DMS 273 treated with DMSO at 0.1 percent for 48 hours (cell line): ENCODE results near the gene IER3IP1.
"Not testable (repeated sequence)": the region's sequence is repeated elsewhere in the genome, so short reads cannot be mapped to it uniquely, and the experiment has no call there.

Experiments
- DNase-seq: peaks from one replicate; lab custom pipeline; 2025; lab: John Stamatoyannopoulos, UW

The IER3IP1 gene, protein sequence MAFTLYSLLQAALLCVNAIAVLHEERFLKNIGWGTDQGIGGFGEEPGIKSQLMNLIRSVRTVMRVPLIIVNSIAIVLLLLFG

DNA sequence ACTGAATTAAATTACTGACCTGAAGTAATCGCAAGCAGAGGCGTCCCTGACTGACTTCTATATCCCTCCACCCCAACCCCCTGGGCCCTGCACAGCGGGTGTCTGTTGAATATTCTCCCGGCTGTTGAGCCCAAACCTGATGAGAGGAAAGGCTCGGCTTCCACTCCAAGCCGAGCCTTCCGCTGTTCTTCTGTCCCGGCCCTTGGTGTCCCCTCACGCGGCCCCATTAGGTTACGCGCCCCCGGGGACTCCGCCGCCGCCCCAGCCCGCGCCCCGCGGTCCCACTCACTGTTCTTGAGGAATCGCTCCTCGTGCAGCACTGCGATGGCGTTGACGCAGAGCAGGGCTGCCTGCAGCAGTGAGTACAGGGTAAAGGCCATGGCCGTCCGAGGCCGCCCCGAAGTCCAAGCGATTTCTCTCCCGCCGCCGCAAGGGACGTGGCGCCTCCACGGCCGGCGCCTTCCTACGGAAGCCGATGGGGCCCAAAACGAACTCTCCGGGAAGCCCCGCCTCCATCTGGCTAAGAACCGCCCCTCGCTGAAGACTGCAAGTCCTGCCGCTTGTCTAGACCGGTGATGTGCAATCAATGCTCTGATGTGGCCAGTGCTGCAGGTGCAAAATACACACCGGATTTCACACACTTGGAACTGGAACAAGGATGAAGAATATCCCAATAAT is at the start of gene IER3IP1:
Gene IER3IP1, minus strand, starts transcription at position 467 of the 678 bp plus-strand sequence. Its CDS starts 87 bp downstream, at position 380.
- peak; percentile 63 for DNase-seq

DNA sequence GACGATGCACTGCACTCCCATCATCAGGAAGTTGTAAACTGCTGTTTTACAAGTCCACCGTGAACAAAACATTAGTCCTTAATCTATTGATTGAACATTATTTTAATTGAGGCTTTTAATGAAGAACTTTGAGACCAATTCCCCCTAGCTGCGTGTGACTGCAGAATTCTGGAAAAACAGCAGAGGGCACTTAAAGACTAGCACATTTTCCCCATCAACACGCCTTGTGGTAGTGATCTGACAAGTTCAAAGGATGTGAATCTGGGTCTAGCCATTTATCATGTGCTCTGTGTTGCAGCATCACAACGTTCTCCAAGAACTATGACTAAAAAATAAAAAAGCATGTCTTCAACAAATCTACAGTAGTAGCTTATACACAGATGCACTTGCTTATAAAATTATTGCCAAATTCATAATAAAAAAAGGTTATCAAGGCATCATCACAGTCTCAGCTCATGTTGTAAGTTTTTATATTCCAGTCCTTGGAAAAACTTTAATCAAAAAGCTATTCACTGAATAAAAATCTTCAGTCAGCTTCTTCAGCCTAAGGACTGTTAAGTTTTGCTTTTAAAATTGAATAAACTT is 39.5 kb upstream of the IER3IP1 start:
- DNase-seq, result peak; percentile 38

DNA sequence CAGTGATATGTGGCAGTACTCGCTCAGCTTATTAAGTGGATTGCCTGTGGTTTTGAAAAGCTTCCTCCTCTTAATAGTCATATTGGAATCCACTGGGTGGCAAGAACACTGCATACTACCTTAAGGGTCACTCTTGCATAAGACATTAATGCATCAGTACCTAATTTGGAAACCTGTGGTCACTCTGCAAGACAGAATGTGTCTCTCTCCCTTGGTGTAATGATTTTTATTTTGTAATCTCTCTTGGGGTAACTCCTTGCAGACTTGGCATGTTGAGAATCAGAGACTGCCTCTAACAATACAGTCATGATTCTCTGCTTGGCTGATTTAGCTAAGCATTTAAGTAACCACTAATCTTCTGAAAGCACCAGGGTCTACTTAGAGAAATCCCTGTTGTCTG is 33.0 kb upstream of the IER3IP1 start:
- no peak for DNase-seq

DNA sequence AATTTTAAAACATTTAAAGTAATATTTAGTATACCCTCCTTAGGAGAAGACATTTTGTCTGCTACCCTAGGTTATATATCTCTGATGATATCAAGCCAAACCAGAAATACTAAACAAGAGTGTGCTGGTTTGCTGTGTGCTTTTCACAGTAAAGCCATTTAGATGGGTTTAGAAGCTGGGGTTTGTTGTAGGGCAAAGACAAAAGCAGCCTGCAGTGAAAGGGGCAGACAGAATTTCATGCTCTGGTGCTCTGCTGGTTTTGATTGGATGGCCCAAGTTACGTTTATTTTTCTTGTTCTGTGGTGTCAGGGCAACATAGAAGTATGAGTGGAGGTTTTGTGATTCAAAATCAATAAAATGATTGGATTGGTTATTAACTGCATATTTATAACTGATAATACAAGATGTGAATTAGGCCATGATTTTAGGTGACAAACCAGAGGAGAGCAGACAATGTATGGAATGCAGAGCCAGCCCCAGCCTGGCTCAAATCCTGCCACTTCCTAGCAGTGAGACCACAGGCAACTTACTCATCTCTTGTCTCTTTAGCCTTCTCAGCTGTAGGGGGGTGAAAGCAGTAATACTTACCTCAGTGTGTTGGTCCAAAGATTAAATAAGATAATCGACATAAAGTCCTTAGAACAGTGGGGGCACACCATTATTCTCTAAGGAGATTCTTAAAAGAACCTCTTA is 30.9 kb upstream of the IER3IP1 start:
- DNase-seq, result no peak

DNA sequence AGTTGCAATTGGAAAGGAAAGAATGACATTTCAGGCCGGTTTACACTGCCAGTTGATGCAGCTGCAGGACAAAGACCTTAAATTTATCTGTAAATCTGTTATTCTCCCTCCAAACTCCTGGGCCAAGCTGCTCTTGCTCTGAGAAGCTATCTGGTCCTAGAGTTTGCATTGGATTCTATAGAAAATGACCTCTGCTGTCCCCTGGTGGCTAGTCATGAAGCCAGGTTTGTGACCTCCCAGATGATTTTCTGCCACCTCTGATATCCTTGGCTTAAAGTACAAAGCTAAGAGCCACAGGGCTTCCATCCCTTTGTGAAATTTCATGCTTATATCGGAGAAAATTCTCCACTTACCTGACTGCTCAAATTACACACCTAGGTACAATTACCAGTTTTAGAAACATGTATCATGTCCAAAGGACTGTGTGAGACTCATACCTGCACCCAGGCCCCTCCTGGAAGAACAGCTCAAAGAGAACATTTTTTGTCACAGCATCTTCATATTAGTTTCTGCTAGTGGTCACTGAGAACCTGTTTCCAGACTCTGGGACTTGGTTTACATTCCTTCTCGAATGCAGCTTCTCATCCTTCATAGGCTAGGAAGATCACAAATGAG is 28.9 kb upstream of the IER3IP1 start:
- no peak for DNase-seq

DNA sequence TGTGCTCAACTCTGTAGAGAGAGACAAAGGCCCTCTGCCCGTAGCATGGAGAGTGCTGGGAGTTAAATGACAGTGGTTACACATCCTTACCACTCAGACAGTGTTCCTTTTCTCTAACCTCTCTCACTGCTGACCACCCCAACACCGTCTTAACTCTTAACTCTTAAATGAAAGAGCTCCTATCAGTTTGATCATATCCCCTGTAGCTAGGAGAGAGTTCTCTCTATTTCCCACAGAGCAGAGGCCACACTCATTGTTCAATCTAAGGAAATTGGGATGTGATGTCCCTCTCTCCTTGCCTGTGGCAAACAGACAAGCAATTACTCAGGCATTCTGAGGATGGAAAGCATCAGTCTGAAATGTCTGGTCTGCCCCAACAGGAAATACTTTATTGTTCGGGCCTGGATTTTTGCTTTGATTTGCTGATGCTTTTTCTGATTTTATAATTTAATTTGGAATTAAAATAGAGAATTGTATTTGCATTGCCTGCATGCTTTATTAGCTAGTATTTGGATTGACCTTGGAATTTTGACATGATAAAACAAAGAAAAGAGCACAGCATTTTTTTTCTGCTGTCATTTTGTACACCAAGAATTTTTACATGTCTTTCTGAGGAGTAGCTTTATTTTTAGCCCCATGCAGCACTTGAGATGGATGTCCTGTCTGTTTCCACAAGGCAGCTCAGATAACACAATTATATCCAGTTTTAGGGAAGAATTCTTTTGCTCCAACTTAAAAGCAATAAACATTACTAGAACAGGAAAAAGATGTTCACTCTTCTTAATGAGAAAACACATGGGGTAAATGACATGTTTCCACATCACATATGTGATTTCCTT is 27.7 kb upstream of the IER3IP1 start:
- DNase-seq, result no peak

DNA sequence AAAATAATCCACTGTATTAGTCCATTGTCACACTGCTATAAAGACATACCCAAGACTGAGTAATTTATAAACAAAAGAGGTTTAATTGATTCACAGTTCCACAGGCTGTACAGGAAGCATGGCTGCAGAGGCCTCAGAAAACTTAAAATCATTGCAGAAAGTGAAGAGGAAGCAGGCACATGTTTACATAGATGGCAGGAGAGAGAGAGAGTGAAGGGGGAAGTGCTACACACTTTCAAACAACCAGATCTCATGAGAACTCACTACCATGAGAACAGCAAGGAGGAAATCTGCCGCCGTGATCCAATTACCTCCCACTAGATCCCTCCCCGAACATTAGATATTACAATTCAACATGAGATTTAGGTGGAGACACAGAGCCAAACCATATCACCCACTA is 19.8 kb upstream of the IER3IP1 start:
- not testable (repeated sequence) for DNase-seq

DNA sequence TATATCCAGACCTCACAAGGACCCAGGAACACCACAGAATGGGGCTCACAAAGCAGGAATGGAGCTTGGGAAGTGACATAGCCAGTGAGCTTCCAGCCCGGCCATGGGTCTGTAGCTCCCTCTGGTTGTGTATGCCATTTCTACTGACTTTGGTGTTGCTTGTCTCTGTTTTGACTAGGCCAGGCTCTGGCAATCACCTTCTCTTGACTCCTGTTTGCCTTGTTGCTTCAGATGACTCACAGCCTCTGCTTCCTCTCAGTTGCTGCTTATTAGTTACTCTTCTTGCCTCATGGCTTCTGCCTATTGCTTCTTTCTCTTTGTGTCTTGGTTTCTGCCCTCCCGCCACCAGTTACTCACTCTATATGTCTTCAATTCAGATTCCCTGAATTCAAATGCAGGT is 15.8 kb upstream of the IER3IP1 start:
- no peak for DNase-seq

DNA sequence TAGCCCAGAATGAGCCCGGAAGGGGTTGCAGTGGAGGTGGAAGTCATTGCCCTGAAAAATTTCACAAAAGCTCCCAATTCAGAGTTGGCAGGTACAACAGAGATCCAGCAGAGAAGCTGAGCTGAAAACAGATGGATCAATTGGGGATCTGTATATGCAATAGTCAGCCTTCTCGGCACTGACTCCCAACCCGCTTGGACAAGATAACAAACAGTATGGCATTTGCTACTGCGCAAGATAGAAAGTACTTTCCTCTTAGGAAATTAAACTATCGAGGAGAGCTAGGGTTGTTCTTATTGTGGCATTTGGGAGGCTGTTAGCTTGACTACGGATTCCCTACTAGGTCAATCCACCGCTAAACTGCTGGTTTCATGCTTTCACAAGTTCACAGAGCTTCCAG is 11.6 kb upstream of the IER3IP1 start:
- DNase-seq, result no peak

DNA sequence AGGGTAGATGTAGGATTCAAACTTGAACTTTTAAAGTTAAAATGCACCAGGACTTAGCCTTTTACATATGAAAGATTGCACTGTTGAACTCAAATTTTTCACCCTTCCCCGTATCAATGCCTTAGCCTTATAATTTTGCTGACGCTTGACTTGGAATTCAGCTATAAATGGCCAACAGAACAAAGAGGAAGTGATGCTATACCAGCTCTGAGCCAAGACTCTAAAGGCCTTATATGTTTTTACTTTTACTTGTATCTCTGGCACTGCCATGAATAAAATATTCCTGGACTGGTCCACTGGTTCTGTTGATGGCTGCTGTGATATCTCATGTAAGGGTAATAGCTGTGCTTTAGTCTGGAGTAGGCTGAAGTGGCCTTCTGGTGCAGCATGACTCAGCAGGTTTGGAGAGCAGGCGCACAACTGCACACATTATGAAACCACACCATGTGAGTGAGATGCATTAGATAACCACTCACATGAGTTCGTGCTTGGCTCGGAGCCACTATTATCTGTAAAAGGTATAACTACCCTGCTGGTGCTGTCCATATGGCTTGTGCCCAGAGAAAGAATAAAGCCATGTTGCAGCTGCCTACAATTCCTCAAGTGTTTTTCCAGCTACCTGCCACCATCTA is 8.4 kb upstream of the IER3IP1 start:
- peak; percentile 72 for DNase-seq

DNA sequence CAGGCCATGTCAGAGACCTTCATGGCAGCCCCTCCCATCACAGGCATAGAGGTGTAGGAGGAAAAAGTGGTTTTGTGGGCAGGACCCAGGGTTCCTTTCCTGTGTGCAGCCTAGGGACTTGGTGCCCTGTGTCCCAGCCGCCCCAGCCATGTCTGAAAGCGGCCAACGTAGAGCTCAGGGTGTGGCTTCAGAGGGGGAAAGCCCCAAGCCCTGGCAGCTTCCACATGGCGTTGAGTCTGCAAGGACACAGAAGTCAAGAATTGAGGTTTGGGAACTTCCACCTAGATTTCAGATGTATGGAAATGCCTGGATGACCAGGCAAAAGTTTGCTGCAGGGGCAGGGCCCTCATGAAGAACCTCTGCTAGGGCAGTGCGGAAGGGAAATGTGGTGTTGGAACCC is 6.0 kb upstream of the IER3IP1 start:
- not testable (repeated sequence) for DNase-seq

DNA sequence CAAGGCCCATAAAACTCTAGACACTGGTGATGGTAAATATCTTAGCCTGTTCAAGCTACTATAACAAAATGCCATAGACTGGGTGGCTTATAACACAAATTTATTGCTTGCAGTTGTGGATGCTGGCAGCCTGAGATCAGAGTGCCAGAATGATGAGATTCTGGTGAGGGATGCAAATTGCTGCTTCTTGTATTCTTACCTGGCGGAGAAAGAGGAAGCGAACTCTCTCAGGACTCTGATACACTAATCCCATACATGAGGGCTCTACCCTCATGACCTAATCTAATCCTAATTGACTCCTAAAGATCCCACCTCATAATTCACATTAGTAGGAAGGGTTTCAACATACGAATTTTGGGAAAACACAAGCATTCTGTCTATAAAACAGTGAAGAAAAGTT is 4.6 kb upstream of the IER3IP1 start:
- DNase-seq, result no peak

DNA sequence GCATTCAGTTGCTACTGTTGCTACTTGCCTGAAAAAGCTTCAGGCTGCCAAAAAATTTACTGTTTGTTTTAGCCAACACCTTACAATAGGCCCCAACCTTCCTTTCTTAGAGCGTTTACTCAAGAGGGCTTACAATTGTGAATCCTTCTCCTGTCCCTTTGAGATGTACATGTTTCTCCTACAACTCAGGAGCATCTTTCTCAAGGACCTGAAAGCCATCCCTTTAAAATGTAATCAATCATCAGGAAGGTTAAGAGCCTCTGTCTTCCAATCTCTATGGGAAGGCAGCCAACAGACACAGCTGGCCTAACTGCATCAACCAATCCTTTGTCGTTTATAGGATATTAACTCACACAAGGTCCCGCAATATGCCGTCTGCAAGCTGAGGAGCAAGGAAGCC is 3.4 kb upstream of the IER3IP1 start:
- DNase-seq, result peak; percentile 62

DNA sequence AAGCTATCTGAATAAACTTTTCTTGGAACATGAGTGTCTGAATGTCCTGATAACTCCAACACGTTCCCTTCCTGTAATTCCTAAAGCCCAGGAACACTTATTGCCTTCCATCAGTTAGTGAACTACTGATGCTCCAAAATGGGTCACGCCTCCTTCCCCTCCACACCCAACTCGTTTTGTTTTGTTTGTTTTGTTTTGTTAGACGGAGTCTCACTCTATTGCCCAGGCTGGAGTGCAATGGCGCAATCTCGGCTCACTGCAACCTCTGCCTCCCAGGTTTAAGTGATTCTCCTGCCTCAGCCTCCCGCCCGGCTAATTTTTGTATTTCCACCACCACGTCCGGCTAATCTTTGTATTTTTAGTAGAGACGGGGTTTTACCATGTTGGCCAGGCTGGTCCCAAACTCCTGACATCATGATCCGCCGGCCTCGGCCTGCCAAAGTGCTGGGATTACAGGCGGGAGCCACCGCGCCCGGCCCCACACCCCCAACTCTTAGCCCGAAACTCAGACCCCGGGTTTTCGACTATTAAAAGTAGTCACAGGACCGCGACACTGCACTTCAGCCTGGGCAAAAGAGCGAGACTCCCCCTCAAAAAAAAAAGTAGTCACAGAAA is 774 bp downstream of the IER3IP1 start:
- DNase-seq, result no peak

DNA sequence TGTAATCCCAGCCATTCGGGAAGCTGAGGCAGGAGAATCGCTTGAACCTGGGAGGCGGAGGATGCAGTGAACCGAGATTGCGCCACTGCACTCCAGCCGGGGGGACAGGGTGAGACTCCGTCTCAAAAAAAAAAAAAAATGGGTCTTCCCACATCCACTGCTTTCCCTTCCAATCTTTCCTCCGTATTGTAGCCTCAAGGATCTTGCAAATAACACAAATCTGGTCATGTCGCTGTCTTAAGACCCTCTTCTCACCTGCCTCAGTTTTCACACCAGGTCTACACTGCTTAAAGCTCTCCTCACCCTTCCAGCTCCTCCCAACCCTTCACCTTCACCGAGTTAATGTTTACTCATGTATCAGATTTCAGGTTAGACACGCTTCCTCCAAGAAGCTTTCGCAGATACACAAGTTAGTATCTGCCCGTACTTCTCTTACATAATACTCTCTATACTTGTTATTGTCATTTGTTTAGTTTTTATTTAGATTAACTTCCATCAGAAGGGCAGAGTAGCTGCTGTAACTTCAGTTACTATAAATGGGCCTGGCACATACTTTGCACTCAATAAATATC is 1.5 kb downstream of the IER3IP1 start:
- no peak for DNase-seq

DNA sequence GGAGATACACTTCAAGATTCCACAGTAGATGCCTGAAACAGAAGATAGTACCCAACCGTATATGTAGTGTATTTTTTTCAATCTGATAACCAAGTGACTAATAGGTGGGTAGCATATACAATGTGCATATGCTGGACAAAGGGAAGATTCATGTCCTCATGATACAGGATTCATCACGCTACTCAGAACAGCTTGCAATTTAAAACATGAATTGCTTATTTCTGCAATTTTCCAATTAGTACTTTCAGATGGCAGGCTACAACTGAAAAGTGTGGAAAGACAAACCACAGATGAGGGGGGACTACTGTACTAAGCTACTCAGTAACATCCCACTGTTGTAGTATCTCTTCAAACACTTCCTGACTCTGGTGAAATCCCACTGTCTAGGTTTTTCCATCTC is 3.7 kb downstream of the IER3IP1 start:
- DNase-seq, result no peak

DNA sequence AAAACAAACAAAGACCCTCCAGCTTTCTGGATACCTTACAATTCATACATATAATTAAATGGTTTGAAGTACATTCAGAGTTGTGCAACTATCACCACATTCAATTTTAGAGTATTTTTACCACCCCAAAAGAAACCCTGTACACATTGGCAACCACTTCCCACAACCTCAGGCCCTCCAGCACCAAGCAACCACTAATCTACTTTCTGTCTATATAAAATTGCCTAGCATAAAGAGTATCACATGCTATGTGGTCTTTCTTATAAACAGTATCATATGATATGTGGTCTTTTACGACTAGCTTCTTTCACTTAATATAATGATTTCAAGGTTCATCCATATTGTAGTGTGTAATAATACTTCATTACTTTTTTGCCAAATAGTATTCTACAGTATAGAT is 7.3 kb downstream of the IER3IP1 start:
- no peak for DNase-seq

DNA sequence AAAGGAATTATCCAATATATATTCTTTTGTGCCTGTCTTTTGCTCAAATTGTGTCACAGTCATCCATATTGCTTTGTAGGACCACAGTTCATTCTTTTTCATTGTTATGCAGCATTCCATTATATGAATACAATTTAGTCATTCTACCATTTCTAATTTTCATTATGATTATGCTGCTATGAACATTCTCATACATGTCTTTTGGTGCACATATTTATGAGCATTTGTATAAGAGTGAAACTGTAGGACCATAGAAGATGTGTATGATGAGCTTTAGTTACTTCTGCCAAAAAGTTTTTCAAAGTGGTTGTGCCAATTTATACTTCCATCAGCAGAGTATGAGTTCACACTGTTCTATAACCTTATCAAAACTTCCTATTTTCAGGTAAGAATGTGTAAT is 7.7 kb downstream of the IER3IP1 start:
- DNase-seq, result no peak

DNA sequence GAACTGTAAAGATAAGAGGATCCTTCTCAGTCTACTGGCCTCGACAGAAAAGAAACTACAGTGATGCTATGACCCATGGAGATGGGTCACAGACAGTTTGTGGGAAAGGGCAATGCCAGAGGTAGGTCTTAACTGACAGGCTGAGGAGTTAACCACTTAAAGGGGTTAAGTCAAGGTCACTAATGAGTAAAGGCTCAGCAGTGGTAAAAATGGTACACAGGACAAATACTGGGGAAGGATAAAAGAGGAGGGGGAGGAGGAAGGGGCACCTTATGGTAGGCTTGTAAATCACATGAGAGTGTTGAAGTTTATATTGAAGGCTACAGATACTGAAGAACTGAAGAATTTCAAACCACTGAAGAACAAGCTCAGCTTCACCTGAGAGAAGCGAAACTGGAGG is 9.9 kb downstream of the IER3IP1 start:
- no peak for DNase-seq

DNA sequence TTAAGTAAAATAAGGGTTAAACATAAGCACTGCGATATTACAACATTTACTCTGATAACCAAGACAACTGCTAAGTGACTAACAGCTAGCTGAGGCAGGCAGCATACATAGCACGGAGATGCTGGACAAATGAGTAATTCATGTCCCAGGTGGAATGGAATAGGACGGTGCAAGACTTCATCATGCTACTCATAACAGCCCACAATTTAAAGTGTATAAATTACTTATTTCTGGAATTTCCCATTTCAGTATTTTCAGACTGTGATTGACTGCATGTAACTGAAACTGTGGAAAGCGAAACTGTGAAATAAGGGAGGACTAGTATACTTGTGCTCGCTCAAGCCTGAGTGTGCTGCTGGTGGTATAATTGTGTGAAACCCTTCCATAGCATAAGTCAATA is 12.9 kb downstream of the IER3IP1 start:
- no peak for DNase-seq

DNA sequence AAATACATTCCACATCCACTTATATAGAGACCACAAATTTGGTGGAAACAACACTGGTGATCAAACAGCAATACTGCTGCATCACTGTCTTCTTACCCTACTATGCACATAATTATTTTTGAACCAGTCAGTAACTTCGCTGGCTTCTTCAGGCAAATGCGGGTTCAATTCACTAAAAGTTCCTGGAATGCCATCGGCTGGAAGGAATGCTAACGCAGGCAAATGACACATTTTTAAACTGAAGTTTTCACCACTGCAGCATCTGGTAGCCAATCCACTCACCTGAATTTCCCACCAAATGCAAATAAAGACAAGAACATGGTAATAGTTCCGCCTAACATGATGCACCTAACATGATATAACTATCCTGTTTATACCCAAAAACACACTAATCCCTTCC is 15.9 kb downstream of the IER3IP1 start:
- no peak for DNase-seq
